Fibroblast of skin of scalp (primary cell): Measurements from ENCODE around the gene CLCN4.

Experiments
- DNase-seq: peaks from one replicate; pipeline ENCODE4 v3.0.0-alpha.2; 2013

CLCN4 gene

GRCh38 chrX:10197279-10198210 lies 40.8 kb downstream of the CLCN4 start:
- DNase-seq: no peak

- DNase-seq: no peak
Observed at GRCh38 chrX:10198254-10198653, 41.5 kb downstream of the CLCN4 start.

- peak; percentile 28 for DNase-seq
Observed at GRCh38 chrX:10199212-10199611, 42.4 kb downstream of the CLCN4 start.

GRCh38 chrX:10203617-10204016 lies 46.8 kb downstream of the CLCN4 start:
- no peak for DNase-seq

GRCh38 chrX:10206317-10206716 lies 49.5 kb downstream of the CLCN4 start:
- no peak for DNase-seq

- no peak for DNase-seq
Observed at GRCh38 chrX:10208281-10208856, 51.6 kb downstream of the CLCN4 start.

- DNase-seq: no peak
Observed at GRCh38 chrX:10208953-10209352, 52.2 kb downstream of the CLCN4 start.

GRCh38 chrX:10212395-10212794 lies 55.6 kb downstream of the CLCN4 start:
- DNase-seq: no peak

- DNase-seq: no peak
Observed at GRCh38 chrX:10213716-10214115, 56.9 kb downstream of the CLCN4 start.

- no peak for DNase-seq
Observed at GRCh38 chrX:10216208-10216607, 59.4 kb downstream of the CLCN4 start.

GRCh38 chrX:10217198-10217597 lies 60.4 kb downstream of the CLCN4 start:
- no peak for DNase-seq

- no peak for DNase-seq
Observed at GRCh38 chrX:10221651-10222050, 64.9 kb downstream of the CLCN4 start.

- DNase-seq: no peak
Observed at GRCh38 chrX:10223276-10223675, 66.5 kb downstream of the CLCN4 start.

- DNase-seq: no peak
Observed at GRCh38 chrX:10223781-10224180, 67.0 kb downstream of the CLCN4 start.

- no peak for DNase-seq
Observed at GRCh38 chrX:10230222-10230621, 73.4 kb downstream of the CLCN4 start.

- no peak for DNase-seq
Observed at GRCh38 chrX:10231461-10231860, 74.7 kb downstream of the CLCN4 start.

- peak; percentile 14 for DNase-seq
Observed at GRCh38 chrX:10233173-10233572, 76.4 kb downstream of the CLCN4 start.

- no peak for DNase-seq
Observed at GRCh38 chrX:10233696-10234095, 76.9 kb downstream of the CLCN4 start.

GRCh38 chrX:10235851-10236250 lies 79.1 kb downstream of the CLCN4 start:
- peak; percentile 77 for DNase-seq

- no peak for DNase-seq
Observed at GRCh38 chrX:10237241-10237640, 80.5 kb downstream of the CLCN4 start.

- peak; percentile 86 for DNase-seq
Observed at GRCh38 chrX:10239611-10240064, 82.9 kb downstream of the CLCN4 start.

- peak; percentile 73 for DNase-seq
Observed at GRCh38 chrX:10240918-10241317, 84.1 kb downstream of the CLCN4 start.

GRCh38 chrX:10242026-10242425 lies 85.3 kb downstream of the CLCN4 start:
- DNase-seq: no peak

- DNase-seq: no peak
Observed at GRCh38 chrX:10243106-10243505, 86.3 kb downstream of the CLCN4 start.
